Measurements from ENCODE around the gene TPPP3.
"Not testable (repeated sequence)": the region's sequence is repeated elsewhere in the genome, so short reads cannot be mapped to it uniquely, and the experiment has no call there.

The TPPP3 gene

DNA sequence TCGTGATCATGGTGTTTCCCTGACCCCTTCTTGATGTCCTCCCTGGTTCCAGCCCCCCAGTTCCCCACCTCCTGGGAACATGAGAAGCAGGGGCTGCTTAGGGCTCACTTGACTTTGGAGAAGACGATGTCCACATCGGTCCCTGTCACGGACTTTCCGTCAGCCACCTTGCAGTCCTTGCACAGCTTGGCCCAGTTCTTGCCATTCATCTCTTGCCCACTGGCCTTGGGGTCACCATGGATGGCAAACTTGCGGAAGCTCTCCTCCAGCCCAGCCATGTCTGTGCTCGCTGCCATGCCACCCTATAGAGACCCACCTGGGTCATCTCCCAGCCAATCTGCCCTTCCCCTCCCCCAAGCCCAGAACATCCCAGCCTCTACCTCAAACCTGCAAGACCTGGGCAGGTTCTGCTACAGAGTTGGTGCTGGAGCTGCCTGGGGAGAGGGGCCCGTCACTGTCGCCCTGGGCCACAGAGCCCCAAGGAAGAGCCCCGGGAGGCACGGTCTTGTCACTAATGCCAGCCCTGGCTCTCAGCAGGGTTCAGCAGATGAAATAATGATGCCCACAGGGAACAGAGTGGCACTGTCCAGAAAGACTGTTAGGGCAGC, 2.4 kb downstream of the TPPP3 start:
- no peak for DNase-seq (ENCODE audit: low read depth in 2 of 2)

DNA sequence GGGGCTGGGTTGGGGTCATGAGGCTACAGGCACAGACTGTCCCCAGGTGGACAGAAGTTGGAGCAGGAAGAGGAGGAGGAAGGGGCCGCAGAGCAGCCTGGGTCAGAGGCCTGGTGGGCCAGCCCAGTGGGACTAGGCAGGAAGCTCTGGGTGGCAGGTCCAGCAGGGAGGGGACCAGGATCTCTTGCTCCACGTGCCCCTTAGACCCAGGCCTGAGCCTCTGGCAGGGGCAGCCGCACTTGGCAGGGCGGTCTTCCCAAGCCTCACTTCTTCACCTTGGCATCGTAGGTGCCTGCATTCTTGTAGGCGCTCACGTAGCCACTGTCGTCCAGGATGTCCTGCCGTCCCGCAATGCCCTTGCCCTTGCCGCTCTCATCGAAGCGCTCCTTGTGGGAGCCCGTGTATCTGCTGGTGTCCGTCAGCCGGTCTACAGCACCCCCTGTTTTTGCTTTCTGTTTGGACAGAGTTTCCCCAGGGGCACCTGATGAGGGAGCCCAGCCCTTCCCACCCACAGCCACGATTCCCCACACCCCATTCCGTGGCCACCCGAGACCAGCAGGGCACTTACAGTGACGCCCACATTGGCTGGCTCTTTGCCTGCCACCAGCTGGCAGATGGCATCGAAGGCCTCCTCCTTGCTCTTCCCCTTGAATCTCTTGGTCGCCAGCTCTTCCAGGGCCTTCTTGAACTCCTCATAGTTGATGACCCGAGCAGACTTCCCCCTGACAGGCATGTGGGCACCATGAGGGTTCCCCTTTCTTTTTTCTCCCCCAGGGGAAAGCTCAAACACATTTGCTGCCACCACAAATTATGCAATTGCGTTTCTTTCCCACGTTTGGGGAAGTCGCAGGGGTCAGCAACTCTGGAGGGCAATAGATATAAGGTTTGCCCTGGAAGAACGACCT, 3.1 kb downstream of the TPPP3 start:
- no peak for DNase-seq (ENCODE audit: low read depth in 2 of 2)

DNA sequence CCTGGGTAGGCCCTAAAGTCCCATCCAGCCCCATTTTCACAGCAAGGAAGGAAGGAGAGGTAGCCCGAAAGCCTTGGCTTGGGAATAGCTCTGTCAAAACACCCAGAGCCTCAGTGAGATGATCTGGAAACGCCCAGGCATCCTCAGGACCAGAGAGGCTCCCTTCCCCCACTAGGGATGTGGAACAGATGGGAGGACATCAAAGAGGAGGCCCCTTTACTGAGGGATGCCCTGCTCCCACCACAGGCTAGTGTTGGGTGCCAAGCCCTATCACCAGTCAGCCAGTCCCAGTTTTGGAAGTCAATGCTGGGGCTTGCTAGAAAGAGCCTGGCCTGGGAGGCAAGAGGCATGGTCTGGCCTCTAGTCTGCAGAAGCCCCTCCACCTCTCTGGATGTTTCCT, 4.7 kb downstream of the TPPP3 start:
- no peak for DNase-seq (ENCODE audit: low read depth in 2 of 2)

DNA sequence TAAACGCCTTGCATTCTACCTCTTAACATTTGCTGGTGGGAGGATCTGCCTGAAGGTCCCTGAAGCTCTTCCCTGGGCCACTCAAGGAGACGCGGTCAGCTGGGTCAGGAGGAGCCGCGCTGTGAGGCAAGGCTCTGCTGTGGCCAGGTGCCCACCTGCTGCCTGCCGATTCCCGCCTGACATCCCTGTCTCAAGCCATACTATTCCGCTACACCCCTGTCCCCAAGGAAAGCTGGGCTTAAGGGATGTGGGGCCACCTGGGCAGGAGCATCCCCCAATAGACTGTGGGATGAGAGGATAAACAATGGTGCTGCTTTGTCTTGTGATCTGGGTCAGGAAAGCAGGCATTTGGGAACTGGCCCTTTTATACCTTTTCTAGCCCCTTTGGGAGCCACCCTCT, 5.1 kb downstream of the TPPP3 start:
- DNase-seq (ENCODE audit: low read depth in 2 of 2), result no peak

DNA sequence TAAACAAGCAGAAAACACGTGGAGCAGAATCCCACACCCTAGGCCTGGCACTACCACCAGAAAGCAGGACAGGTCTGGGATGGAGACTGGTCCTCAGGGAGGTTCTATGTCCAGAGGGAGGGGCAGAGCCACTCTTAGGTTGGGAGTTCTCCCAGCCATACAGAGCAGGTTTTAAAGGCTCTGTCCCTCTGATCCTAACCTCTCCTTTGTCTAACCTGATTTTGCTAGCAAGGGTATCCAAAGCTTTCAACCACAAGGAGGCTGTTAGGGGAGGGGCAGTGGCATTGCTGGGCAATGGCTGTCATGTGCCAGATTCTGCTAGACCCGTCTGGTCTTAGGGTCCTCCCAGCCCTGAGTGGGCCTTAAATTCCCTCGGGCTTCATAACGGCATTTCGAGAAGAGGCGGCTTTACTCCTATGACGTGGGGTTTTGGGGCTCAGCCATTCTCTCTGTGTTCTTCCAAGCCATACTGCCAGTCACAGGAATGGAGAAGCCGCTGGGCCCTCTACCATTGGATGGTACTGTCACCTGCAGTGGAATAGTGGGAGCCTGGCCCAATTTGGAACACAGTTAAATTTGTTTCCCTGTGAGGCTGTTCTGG, 5.7 kb downstream of the TPPP3 start:
- DNase-seq (ENCODE audit: low read depth in 2 of 2), result no peak

DNA sequence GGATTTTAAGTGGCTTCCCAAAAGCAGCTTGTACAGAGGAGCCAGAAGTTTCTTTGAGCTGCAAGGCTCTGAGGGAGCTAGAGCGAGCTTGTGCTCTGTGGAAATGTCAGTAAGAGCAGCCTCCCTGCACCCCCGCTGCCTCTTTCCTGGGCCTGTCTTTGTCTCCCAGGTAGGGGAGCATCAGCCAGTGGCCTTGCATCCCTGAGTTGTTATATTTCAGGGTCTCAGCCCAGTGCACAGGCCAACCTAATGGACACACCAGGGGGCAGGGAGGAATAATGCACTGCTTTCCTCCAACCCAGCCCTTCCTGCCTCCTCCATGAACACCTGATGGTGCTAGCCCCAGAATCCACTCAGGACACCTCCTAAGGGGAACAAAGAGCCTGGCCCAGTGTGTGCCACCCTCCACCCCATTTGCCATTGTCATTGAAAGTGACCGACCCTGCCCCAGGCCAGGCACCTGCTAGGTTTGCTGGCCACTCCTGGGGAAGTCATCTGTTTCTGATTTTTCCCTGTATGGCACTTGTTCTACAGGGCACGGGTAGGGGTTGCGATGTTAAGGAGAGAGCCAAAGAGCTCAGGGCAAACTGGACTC, 6.3 kb downstream of the TPPP3 start:
- no peak for DNase-seq (ENCODE audit: low read depth in 2 of 2)

DNA sequence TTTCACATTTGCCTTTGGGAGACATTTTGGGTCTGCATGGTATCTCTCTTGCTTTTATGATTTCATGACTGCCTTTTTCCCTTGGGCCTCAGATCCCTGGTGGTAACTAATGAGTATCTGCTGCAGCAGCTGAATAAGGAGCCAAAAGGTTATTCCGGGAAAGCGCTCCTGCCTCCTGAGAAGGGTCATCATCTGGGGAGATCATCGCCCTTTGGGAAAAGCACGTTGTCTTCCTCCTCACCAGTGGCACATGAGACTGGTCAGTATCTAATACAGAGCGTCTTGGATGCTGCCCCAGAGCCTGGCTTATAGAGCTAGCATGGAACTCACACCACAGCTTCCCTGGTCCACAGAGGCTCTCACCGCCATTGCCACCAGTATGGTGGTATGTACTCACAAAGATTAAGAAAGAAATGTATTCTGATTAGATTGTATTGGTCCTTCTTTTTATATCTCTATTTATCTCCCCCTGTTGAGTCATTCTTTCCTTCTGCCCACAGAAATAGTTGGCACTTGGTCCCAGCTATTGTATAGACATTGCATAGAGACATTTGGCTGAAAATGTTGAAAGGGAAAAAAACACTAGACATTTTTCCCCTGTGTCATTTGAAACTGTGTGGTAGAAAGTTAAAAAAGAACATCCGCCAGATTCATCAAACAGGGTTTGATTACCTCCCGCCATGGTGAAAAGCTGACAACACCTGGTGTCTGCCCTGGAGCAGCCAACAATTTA, 8.4 kb downstream of the TPPP3 start:
- DNase-seq (ENCODE audit: low read depth in 2 of 2), result no peak

DNA sequence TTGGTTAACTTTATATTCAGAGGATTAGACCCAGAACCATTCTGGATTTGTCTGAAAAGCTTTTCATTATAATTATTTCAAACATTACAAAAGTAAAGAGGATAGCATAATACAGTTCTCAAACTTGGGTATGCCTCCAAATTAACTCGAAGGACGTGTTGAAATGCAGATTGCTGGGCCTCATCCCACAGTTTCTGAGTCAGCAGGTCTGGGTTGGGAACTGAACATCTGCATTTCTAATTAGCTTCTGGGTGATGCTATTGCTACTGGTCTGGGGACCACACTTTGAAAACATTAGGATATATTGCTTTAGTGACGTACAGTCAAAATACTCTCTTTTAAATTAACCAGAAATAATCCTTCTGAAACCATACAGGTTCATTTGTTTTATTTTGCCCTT, 10.0 kb downstream of the TPPP3 start:
- no peak for DNase-seq (ENCODE audit: low read depth in 2 of 2)

DNA sequence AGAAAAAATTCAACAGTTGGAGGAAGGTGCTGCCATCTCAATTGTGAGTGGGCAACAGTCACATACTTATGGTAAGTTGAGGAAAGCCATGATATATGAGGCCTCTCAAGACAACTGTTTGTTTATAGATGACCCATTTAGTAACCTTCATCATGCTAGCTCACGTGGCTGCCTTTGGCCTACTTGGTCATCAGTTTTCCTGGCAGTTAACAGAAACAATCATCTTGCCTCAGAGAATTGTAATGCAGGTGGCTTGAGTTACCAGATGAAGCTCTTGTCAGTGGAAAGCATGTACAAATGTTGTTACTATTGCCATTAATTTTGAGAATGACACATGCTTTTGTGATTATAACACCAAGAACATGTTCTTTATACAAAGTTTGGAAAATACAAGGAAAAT, 14.7 kb downstream of the TPPP3 start:
- DNase-seq (ENCODE audit: low read depth in 2 of 2), result no peak

DNA sequence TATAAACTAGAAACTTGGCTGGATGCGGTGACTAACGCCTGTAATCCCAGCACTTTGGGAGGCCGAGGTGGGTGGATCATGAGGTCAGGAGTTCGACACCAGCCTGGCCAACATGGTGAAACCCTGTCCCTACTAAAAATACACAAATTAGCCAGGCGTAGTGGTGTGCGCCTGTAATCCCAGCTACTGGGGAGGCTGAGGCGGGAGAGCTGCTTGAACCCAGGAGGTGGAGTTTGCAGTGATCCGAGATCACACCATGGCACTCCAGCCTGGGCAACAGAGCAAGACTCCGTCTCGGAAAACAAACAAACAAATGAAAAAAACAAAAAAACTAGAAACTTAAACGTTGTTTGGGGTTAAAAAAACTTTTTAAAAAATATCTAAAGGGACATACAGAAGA, 17.3 kb downstream of the TPPP3 start:
- DNase-seq (ENCODE audit: low read depth in 2 of 2), result not testable (repeated sequence)

DNA sequence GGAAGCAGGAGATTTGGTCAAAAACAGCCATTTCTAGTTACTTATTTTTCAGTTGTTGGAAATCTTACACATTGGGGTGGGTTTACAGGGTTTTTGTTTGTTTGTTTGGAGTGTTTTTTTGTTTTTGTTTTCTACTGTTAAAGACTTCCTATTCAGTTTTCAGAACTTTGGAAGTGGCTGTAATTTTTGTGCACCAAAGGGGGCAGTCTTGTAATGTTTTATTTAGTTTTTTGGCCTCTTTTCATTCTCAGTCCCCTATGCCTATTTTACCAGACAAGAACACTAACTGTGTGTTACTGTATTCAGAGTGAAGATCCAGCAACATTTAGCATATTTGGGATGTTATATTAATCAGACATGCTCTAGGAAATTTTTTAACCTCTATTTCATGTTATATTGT, 20.6 kb downstream of the TPPP3 start:
- DNase-seq (ENCODE audit: low read depth in 2 of 2), result no peak

DNA sequence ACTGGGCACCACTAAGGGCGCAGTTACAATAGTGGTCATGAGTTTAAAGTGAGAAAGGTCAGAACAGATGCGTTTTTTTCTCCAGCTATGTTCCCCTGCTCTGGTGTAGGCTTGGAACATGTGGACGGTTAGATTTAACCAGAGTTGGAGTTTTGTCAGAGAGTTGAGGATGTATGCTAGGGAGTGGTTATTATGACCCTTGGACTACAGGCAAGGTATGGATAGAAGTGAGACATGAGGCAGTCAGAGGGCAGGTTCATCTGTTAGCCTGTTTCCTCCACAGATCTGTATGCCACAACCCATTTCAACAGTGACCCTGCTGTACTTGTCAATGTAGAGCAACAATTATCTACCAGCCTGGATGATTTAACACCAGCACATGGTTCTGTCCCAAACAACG, 22.6 kb downstream of the TPPP3 start:
- DNase-seq (ENCODE audit: low read depth in 2 of 2), result no peak

DNA sequence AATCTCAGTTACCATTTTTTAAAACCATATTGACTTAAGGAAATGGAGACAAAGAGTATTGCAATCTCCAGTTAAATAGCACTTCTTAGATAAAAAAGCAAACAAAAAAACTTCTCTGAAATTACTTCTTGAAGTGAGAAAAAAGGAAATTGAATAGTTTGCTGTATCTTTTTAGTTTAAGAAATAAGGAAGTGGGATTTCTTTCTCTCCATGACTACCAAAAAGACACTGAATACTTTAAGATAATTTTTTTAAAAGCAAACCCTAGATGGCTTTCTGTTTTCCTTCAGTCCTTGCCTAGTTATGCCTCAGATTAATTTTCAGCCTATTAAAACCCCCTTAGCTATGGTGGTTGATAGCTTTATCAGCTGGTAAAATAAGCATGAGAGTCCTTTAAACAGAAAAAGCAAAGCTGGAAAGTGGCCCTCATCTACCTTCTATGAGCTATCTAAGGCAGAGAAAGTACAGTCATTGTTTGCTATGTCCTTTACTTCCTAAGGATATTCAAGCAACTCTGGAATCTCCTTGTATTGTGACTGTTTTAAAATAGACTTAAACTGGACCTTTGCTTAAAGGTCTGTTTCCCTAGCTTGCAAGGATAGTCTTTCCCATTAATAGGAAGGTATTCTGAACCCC, 28.6 kb downstream of the TPPP3 start:
- DNase-seq (ENCODE audit: low read depth in 2 of 2), result no peak

DNA sequence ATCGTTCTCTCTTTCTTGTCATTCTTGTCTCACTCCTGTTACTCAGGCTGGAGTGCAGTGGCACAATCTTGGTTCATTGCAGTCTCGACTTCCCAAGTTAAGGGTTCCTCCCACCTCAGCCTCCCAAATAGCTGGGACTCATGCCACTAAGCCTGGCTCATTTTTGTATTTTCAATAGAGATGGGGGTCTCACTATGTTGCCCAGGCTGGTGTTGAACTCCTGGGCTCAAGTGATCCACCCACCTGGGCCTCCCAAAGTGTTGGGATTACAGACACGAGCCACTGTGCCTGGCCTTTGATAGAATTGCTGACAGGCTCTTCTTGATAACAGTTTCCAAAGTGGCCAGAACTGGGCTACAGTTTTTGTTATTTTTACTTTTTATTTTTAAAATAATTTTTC, 32.3 kb downstream of the TPPP3 start:
- DNase-seq (ENCODE audit: low read depth in 2 of 2), result no peak

DNA sequence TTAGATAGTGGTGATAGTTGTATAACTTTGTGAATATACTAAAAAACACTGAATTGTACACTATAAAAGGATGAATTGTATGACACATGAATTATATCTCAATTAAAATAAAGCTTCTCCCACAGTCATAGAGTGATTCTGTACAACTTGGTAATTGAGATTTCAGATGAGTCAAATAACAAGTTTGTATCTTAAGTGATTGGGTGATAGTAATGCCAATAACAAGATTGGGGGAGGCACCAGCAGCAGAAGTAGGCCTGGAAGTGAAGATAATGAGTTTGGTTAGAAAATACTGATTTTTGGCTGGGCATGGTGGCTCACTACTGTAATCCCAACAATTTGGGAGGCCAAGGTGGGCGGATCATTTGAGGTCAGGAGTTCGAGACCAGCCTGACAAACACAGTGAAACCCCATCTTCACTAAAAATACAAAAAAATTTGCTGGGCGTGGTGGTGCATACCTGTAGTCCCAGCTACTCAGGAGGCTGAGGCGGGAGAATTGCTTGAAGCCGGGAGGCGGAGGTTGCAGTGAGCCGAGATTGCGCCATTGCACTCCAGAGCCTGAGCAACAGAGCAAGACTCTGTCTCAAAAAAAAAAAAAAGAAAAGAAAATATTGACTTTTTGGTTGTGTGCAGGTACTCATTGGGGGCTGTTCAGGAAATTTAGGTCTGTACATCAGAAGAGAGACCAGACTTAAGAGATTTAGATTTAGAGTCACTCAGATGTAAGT, 33.6 kb downstream of the TPPP3 start:
- DNase-seq (ENCODE audit: low read depth in 2 of 2), result not testable (repeated sequence)

DNA sequence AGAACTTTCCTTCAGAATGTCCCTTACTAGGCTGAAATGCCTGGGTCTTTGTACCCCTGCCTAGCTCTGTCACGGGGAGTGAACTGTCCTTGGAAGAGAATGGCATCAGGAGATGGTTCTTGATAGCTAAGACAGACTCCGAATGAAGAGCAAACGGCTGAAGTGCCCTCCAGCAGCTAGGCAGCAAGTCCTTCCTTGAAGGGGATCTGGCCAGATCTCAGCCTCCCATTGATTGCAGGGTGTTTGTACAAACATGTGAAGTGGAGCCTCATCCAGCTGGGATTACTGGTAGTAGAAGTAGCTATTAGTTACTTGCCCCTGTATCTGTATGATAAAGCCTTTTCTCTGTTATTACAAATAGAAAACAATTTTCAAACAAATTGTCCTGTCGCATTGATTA, 35.7 kb downstream of the TPPP3 start:
- DNase-seq (ENCODE audit: low read depth in 2 of 2), result no peak

DNA sequence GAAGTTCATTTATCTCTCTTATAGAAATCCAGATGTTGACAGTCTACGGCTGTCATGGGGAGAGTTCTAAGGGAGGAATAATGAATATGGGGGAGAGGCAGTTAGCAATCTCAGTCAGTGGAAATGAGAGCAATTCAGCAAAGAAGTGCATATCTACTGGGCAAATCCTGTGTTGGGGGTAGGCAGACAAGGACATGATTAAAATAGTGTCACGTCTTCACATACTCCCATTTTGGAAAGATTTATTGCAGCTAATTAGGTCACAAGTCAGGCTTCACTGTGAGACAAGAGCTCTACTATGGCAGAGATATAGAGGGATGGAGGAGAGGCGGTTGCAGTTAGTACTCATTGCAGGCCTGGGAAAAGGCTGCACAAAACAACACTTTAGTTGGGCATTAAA, 36.9 kb downstream of the TPPP3 start:
- no peak for DNase-seq (ENCODE audit: low read depth in 2 of 2)

DNA sequence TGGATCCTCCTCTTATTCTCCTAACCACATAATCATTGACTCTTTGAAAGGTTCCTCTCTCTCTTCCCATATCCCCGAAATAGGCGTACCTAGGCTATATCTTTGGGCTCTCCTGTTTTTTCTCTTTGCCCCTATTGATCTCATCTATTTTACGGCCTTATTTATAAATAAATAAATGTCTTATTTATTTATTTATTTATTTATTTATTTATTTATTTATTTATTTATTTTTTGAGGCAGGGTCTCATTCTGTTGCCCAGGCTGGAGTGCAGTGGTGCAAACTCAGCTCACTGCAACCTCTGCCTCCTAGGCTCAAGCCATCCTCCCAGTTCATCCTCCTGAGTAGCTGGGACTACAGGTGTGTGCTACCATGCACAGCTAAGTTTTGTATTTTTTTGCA, 40.8 kb downstream of the TPPP3 start:
- not testable (repeated sequence) for DNase-seq (ENCODE audit: low read depth in 2 of 2)

DNA sequence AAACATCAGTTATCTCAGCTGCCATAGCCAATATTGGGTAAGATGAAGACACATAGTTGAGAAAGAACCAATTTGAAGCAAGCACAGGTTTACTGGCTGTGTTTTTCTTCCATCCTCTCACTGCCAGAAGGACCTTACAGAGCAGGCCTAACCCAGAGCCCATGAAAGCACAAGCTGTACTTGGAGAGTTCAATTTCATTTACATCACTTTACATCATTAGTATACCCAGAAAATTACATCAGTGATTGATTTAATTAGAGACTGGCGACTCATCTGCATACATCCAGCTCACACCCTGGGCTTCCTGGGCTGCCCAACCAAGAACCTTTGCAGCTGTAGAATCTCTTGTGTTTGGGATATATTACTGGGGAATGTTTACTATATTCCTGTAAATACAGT, 43.0 kb downstream of the TPPP3 start:
- no peak for DNase-seq (ENCODE audit: low read depth in 2 of 2)

DNA sequence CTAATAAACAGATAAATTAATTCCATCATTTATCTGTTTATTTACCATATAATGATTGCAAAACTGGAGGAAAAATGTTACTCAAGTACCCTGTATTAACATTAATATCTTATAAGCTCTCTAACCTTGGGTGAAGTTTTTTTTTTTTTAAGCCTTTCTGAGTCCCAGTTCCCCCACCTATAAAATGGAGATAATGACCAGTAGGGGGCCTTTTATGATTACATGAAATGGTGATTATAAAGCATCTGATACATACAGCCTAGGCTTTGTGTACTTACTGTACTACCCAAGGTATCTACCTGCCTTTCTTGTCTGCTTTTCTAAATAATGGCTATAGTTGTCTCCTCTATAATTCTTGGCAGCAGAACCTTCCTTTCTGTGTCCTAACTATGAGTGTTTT, 44.1 kb downstream of the TPPP3 start:
- DNase-seq (ENCODE audit: low read depth in 2 of 2), result no peak

DNA sequence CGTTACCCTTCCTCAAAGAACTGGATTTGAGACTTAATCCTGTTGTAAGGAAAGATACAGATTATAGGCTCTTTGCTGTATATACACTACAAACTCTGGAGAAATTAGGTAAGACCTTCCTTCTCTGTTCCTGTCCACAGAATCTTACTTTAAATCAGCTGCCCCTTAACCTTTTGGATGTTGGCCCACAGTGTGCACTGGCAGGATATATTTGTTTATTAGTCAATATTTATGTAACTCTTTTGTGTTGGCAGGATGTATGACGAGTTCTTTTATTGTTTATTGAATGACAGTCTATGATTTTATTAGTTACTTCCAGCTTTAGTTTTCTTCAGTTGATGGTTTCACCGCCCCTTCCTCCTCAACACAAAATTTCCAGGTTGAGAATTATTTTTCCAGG, 47.0 kb downstream of the TPPP3 start:
- no peak for DNase-seq (ENCODE audit: low read depth in 2 of 2)
